HG02943 (cell line): ENCODE measurements around the gene ALKBH7.

Experiments used
- ATAC-seq: cut with Tn5 transposase; IDR thresholded peaks from one replicate; pipeline ENCODE4 v1.9.1; 2021; ENCODE audit warnings: mild to moderate bottlenecking, low read depth, moderate library complexity; ENCODE audit not compliant: unreplicated experiment

The ALKBH7 gene

DNA sequence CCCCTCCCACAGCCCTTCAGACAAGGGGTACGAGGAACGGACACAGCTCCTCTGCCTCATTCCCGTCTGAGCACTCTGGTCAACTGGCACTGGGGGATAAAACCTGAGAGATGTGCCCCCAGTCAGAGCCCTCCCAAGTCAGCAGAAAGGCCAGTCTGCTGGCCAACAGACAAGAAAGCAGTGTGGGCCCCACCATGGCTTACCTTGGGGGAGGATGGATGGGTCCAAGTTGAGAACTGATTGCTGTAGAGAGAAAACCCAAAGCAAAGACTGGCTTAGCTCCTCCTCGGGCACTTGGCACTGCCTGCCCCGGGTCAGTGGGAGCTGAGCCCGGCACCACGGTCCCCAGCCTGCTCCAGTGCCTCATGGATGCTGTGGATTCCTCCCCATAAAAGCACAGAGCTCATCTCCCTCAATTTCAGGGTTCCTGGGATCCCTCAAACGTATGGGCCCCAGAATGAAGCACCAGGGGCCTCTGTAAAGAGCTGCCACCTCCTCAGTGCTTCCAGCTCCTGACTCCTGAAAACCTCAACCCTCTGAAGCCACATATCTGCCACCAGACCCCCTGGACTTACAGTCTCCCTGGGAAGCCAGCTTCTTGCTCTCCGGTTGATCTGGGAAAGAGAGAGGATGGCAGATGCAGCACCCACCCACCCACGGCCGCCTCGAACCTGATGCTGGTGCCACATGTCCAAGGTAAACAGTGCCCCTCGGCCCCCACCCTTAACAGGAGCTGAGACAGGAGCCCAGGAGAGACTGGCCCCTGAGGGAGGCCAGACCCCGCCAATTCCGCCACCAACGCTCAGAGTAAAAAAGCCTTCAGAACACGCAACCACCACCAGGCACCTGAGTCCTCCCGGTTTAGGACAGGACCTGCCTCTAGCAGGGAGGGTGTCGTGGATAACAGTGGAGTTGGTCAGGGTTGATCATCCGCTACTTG lies 48.8 kb downstream of the ALKBH7 start:
- ATAC-seq, result no peak

DNA sequence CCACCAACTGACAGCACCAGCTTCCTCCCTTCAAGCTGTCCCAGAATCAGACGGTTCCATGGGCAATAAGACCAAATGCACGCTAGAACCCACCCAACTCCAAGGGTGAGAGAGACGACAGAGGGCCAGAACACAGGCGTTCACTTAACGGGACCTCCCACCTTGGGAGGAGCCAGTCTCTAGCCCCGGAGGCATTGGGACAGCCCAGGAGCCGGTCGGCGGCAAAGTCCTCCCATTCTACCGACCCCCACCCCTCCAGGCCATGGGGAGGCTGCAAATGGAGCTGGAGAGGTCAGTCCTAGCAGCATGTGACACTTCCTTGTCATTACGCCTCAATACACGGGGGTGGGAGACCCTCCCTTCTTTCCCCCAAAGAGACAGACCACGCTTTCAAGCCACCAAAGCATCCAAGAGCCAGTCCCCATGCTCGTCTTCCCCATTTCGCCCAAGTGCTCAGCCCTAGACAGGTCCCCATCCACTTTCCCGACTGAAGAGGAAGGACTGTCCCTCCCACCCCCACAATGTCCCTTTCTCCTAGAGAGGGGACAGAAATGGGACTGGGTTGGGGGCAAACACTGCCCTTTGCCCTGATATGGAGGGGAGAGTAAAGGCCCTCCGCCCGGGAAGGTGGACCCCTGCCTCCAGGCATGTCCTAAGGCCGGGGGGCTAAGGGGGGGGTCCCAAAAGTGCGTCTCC lies 51.1 kb downstream of the ALKBH7 start:
- no peak for ATAC-seq

DNA sequence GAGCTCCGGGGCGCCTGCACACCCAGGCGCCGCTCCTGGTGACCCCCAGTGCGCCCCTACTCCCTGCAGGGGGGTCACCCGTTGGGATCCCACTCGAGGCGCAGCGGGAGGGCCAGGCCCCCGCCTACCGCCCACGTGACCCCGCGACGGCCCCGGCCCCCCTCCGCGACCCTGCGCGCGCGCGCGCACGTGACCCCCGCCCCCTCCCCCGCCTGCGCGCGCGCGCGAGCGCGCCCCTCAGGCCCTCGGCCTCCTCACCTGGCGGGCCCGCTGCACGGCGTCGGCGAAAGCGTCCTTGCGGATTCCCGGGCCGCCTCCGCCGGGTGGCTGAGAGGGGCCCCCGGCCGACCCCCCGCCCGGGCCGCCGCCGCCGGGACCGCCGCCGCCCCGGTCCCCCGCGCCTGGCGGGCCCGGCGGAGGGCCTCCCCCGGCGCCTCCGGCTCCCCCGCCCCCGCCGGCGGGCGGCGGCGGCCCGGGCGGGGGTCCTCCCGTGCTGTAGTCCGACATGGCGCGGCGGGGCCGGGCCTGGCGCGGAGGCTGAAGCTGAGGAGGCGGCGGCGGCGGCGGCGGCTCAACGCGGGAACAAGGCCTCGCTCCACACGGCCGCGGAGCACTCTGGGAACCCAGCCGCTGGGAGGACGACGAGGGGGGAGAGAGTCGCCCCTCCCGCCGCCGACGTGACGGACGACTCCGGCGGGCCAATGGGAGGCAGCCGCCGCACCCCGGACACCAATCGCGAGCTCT lies 51.8 kb downstream of the ALKBH7 start, which contains the start of gene KHSRP:
TSS of gene KHSRP (minus strand) at position 617 of the 744 bp plus-strand sequence. CDS start at position 507, 110 bp downstream.
- ATAC-seq, result no peak
